H9 (cell line): Measurements from ENCODE around the gene LMNTD2. TPM values are rescaled to one million over a fixed set of nuclear protein-coding genes. Genes with fewer than 3 reads are reported as not detected.
A peak's percentile ranks its signal among the peaks of the same experiment; 100 is the strongest.

Source experiments
- DNase-seq: peaks from one replicate; pipeline ENCODE4 v3.0.0-alpha.2; 2017
- H2AFZ ChIP-seq: one replicate; pipeline ENCODE4 v1.6.1; 2013; ENCODE audit warnings: mild to moderate bottlenecking, low read length, control low read depth, moderate library complexity
- H2AK5ac ChIP-seq: 2 replicates; pipeline ENCODE4 v1.6.1; 2013; ENCODE audit warnings: low read length, control low read depth, mixed read lengths; ENCODE audit not compliant: insufficient read length
- H2BK120ac ChIP-seq: one replicate; pipeline ENCODE4 v1.6.1; 2013; ENCODE audit warnings: low read depth, mild to moderate bottlenecking, low read length, control low read depth, inconsistent platforms; ENCODE audit not compliant: poor library complexity, severe bottlenecking
- H2BK12ac ChIP-seq: 2 replicates; pipeline ENCODE4 v1.6.1; 2013; ENCODE audit warnings: low read length, control low read depth, mixed read lengths, low read depth; ENCODE audit not compliant: insufficient read length
- H2BK15ac ChIP-seq: 2 replicates; pipeline ENCODE4 v1.6.1; 2013; ENCODE audit warnings: low read depth, low read length, control low read depth
- H2BK20ac ChIP-seq: one replicate; pipeline ENCODE4 v1.6.1; 2013; ENCODE audit warnings: low read depth, mild to moderate bottlenecking, low read length, control low read depth, inconsistent platforms; ENCODE audit not compliant: poor library complexity, severe bottlenecking
- H2BK5ac ChIP-seq: 2 replicates; pipeline ENCODE4 v1.6.1; 2013; ENCODE audit warnings: low read length, control low read depth, mixed read lengths; ENCODE audit not compliant: insufficient read length
- H3K14ac ChIP-seq: 2 replicates; pipeline ENCODE4 v1.6.1; 2013; ENCODE audit warnings: low read length, control low read depth; ENCODE audit not compliant: insufficient read depth
- H3K18ac ChIP-seq: 2 replicates; pipeline ENCODE4 v1.6.1; 2013; ENCODE audit warnings: low read depth, mild to moderate bottlenecking, mixed read lengths, low read length, control low read depth; ENCODE audit not compliant: insufficient read length
- H3K23ac ChIP-seq: 2 replicates; pipeline ENCODE4 v1.6.1; 2013; ENCODE audit warnings: low read length, control low read depth, mixed read lengths, low read depth; ENCODE audit not compliant: insufficient read length
- H3K23me2 ChIP-seq: 2 replicates; pipeline ENCODE4 v1.6.1; 2013; ENCODE audit warnings: low read depth, mild to moderate bottlenecking, mixed read lengths, low read length, control low read depth; ENCODE audit not compliant: insufficient read length, poor library complexity, severe bottlenecking
- H3K27ac ChIP-seq: 2 replicates; pipeline ENCODE4 v1.5.1; 2013; ENCODE audit warnings: low read length, control low read depth, mixed read lengths, low read depth; ENCODE audit not compliant: insufficient read length
- H3K27me3 ChIP-seq: 2 replicates; pipeline ENCODE4 v1.6.1; 2013; ENCODE audit warnings: low read length, control low read depth, inconsistent platforms; ENCODE audit not compliant: insufficient read depth
- H3K4ac ChIP-seq: 2 replicates; pipeline ENCODE4 v1.6.1; 2013; ENCODE audit warnings: low read depth, mild to moderate bottlenecking, control low read depth, inconsistent platforms, low read length, moderate library complexity
- H3K4me1 ChIP-seq: 2 replicates; pipeline ENCODE4 v1.6.1; 2013; ENCODE audit warnings: low read length, control low read depth, inconsistent platforms; ENCODE audit not compliant: insufficient read depth
- H3K4me2 ChIP-seq: 2 replicates; pipeline ENCODE4 v1.6.1; 2013; ENCODE audit warnings: low read length, control low read depth, mixed read lengths; ENCODE audit not compliant: insufficient read length, insufficient read depth
- H3K56ac ChIP-seq: 2 replicates; pipeline ENCODE4 v1.6.1; 2013; ENCODE audit warnings: low read depth, mild to moderate bottlenecking, mixed read lengths, low read length, control low read depth; ENCODE audit not compliant: insufficient read length
- H3K79me1 ChIP-seq: 2 replicates; pipeline ENCODE4 v1.6.1; 2013; ENCODE audit warnings: low read depth, mild to moderate bottlenecking, moderate library complexity, low read length, control low read depth, inconsistent platforms; ENCODE audit not compliant: insufficient read depth, poor library complexity, severe bottlenecking
- H3K79me2 ChIP-seq: 2 replicates; pipeline ENCODE4 v1.6.1; 2013; ENCODE audit warnings: low read length, control low read depth, inconsistent platforms; ENCODE audit not compliant: insufficient read depth
- H3K9ac ChIP-seq: 2 replicates; pipeline ENCODE4 v1.6.1; 2013; ENCODE audit warnings: low read length, control low read depth, mixed read lengths; ENCODE audit not compliant: insufficient read length; ENCODE audit errors: extremely low read depth
- H3K9me3 ChIP-seq: one replicate; pipeline ENCODE4 v1.6.1; 2013; ENCODE audit warnings: low read depth, low read length, inconsistent platforms; ENCODE audit not compliant: control insufficient read depth
- H3T11ph ChIP-seq: one replicate; pipeline ENCODE4 v1.6.1; 2013; ENCODE audit warnings: mild to moderate bottlenecking, low read length, control low read depth, inconsistent platforms
- H4K20me1 ChIP-seq: one replicate; pipeline ENCODE4 v1.6.1; 2013; ENCODE audit not compliant: control insufficient read depth, insufficient read length, insufficient read depth
- H4K5ac ChIP-seq: 2 replicates; pipeline ENCODE4 v1.6.1; 2013; ENCODE audit warnings: low read depth, mild to moderate bottlenecking, mixed read lengths, low read length, control low read depth; ENCODE audit not compliant: insufficient read length
- H4K8ac ChIP-seq: replicated peaks from 2 replicates; pipeline ENCODE4 v1.6.1; 2013; ENCODE audit warnings: low read length, control low read depth, mixed read lengths, low read depth; ENCODE audit not compliant: insufficient read length
- H4K91ac ChIP-seq: 2 replicates; pipeline ENCODE4 v1.6.1; 2013; ENCODE audit warnings: low read depth, mild to moderate bottlenecking, moderate library complexity, mixed read lengths, low read length, control low read depth; ENCODE audit not compliant: insufficient read length
- H3K27ac Mint-ChIP-seq, 3 experiments: 2 replicates in 2 of 3; 3 replicates in 1 of 3; pipeline ENCODE4 v1.8.0; 2020 to 2021; ENCODE audit warnings: mixed read lengths in 3 of 3, mild to moderate bottlenecking in 1 of 3, moderate library complexity in 1 of 3
- H3K27me3 Mint-ChIP-seq: 2 replicates; pipeline ENCODE4 v1.8.0; 2021; ENCODE audit warnings: low read depth, mild to moderate bottlenecking, moderate library complexity, mixed read lengths
- H3K36me3 Mint-ChIP-seq, 3 experiments: 2 replicates in 2 of 3; 3 replicates in 1 of 3; pipeline ENCODE4 v1.8.0; 2020 to 2021; ENCODE audit warnings: low read depth in 3 of 3, mixed read lengths in 3 of 3; ENCODE audit not compliant: insufficient read depth in 1 of 3
- H3K4me1 Mint-ChIP-seq, 2 experiments: 2 replicates each; pipeline ENCODE4 v1.8.0; 2020; ENCODE audit warnings: mixed read lengths in 2 of 2
- H3K4me3 Mint-ChIP-seq, 2 experiments: 2 replicates in 1 of 2; 3 replicates in 1 of 2; pipeline ENCODE4 v1.8.0; 2020 to 2021; ENCODE audit warnings: mild to moderate bottlenecking in 2 of 2, mixed read lengths in 2 of 2, moderate library complexity in 1 of 2
- H3K9me3 Mint-ChIP-seq, 2 experiments: 2 replicates in 1 of 2; 3 replicates in 1 of 2; pipeline ENCODE4 v1.8.0; 2020; ENCODE audit warnings: mild to moderate bottlenecking in 2 of 2, mixed read lengths in 2 of 2, moderate library complexity in 1 of 2
- WGBS: extraction: QIAGEN DNeasy Blood & Tissue Kit; methylation state at CpG from one replicate; pipeline ENCODE4 v1.1.7; 2013; ENCODE audit warnings: missing lambda C conversion rate, low lambda C conversion rate, mixed read lengths; ENCODE audit not compliant: insufficient read length; ENCODE audit errors: extremely low coverage; 5-methylcytosine and 5-hydroxymethylcytosine counted together
- total RNA-seq: library from RNA; stranded (reverse); gene quantifications from 2 replicates; pipeline ENCODE4 v1.2.1, GENCODE V29; 2021
- TF ChIP-seq, protein P1 (sequence below): fragments of 200-600 bp; sonication (generic); conservative IDR thresholded peaks from 3 replicates; pipeline ENCODE4 v1.8.0; 2021; ENCODE audit warnings: antibody characterized with exemption, mild to moderate bottlenecking

Gene LMNTD2
- total RNA-seq, 1 experiment from 2014 or later, result 4.7 TPM

- H3K27me3 ChIP-seq, result no peaks in the 10 kb centered on the region; the same call in 1 of the 2 replicates
- H2BK20ac ChIP-seq, result no peak overlapping the region
- peaks cover 23 to 28% of the 10 kb centered on the region in 2 experiments for H3K4me1 Mint-ChIP-seq
- no peak overlapping the region for H3K23ac ChIP-seq
- H3K79me1 ChIP-seq, result peaks cover 10% of the 10 kb centered on the region
- H3K23me2 ChIP-seq, result peaks cover 16% of the 10 kb centered on the region
- H3K18ac ChIP-seq, result no peak overlapping the region
- H3K36me3 Mint-ChIP-seq, result peaks cover 10 to 24% (median 16%) of the 10 kb centered on the region in 3 experiments; a peak in 6 of 7 replicates
- no peak overlapping the region for H2AK5ac ChIP-seq
- DNase-seq, result no peak
- H3K27ac ChIP-seq, result no peak overlapping the region
- peaks cover 42% of the 10 kb centered on the region; the same call in 1 of the 2 replicates for H3K79me2 ChIP-seq
- no peak overlapping the region for H2BK15ac ChIP-seq
- no peak overlapping the region for H2BK5ac ChIP-seq
- no peak overlapping the region for H2BK120ac ChIP-seq
- no peaks in the 10 kb centered on the region for H3K9me3 ChIP-seq
- H3K4me3 Mint-ChIP-seq, result peak overlapping the region; percentile 86 to 91
- H3K14ac ChIP-seq, result no peak overlapping the region
- H3K56ac ChIP-seq, result no peak overlapping the region
- no peaks in the 10 kb centered on the region for H3K9me3 Mint-ChIP-seq
- H4K5ac ChIP-seq, result no peak overlapping the region
- WGBS, result no CpG with 5 or more reads among the region's 6 CpGs
- no peaks in the 10 kb centered on the region for H4K20me1 ChIP-seq
- no peak overlapping the region for H3T11ph ChIP-seq
- no peak overlapping the region for H2BK12ac ChIP-seq
- TF ChIP-seq, protein P1, sequence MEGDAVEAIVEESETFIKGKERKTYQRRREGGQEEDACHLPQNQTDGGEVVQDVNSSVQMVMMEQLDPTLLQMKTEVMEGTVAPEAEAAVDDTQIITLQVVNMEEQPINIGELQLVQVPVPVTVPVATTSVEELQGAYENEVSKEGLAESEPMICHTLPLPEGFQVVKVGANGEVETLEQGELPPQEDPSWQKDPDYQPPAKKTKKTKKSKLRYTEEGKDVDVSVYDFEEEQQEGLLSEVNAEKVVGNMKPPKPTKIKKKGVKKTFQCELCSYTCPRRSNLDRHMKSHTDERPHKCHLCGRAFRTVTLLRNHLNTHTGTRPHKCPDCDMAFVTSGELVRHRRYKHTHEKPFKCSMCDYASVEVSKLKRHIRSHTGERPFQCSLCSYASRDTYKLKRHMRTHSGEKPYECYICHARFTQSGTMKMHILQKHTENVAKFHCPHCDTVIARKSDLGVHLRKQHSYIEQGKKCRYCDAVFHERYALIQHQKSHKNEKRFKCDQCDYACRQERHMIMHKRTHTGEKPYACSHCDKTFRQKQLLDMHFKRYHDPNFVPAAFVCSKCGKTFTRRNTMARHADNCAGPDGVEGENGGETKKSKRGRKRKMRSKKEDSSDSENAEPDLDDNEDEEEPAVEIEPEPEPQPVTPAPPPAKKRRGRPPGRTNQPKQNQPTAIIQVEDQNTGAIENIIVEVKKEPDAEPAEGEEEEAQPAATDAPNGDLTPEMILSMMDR, result no peak
- H3K4me1 ChIP-seq, result no peaks in the 10 kb centered on the region
- H4K91ac ChIP-seq, result no peak overlapping the region
- peak overlapping the region; percentile 94 for H3K4me2 ChIP-seq
- peak overlapping the region; percentile 93 for H3K9ac ChIP-seq
- H4K8ac ChIP-seq, result no peak overlapping the region
- peak overlapping the region in 2 of 3 experiments; percentile 66 to 81; a peak in 3 of 7 replicates for H3K27ac Mint-ChIP-seq
- no peak overlapping the region for H2AFZ ChIP-seq
- H3K27me3 Mint-ChIP-seq, result peaks cover 14% of the 10 kb centered on the region
- no peak overlapping the region for H3K4ac ChIP-seq
Observed at GRCh38 chr11:577611-577894, 17.0 kb upstream of the LMNTD2 start.
